Measurements from ENCODE around the gene LATS2.
"Not testable (repeated sequence)": the region's sequence is repeated elsewhere in the genome, so short reads cannot be mapped to it uniquely, and the experiment has no call there.

LATS2 gene

GRCh38 chr13:20988909-20989655 is 72.3 kb downstream of the LATS2 start:
- no peak for DNase-seq

GRCh38 chr13:20988033-20988908 is 73.1 kb downstream of the LATS2 start:
- no peak for DNase-seq

GRCh38 chr13:20987599-20987998 is 73.8 kb downstream of the LATS2 start:
- no peak for DNase-seq

GRCh38 chr13:20984879-20985278 is 76.5 kb downstream of the LATS2 start:
- no peak for DNase-seq

- DNase-seq: no peak
These were observed 78.0 kb downstream of the LATS2 start for GRCh38 chr13:20983386-20983785.

- no peak for DNase-seq
These were observed 79.9 kb downstream of the LATS2 start for GRCh38 chr13:20981370-20982095.

- DNase-seq: no peak
These were observed 80.5 kb downstream of the LATS2 start for GRCh38 chr13:20980899-20981298.

GRCh38 chr13:20980430-20980829 is 81.0 kb downstream of the LATS2 start:
- no peak for DNase-seq

GRCh38 chr13:20977394-20977793 is 84.0 kb downstream of the LATS2 start:
- DNase-seq: no peak

GRCh38 chr13:20974981-20975585 is 86.3 kb downstream of the LATS2 start:
- no peak for DNase-seq

- no peak for DNase-seq
These were observed 87.4 kb downstream of the LATS2 start for GRCh38 chr13:20973886-20974425.

- no peak for DNase-seq
These were observed 88.7 kb downstream of the LATS2 start for GRCh38 chr13:20972731-20973130.

GRCh38 chr13:20969182-20969581 is 92.2 kb downstream of the LATS2 start:
- DNase-seq: no peak

- no peak for DNase-seq
These were observed 92.6 kb downstream of the LATS2 start for GRCh38 chr13:20968745-20969144.

GRCh38 chr13:20967340-20967739 is 94.0 kb downstream of the LATS2 start:
- no peak for DNase-seq

- DNase-seq: no peak
These were observed 96.5 kb downstream of the LATS2 start for GRCh38 chr13:20964904-20965303.

- not testable (repeated sequence) for DNase-seq
These were observed 99.7 kb downstream of the LATS2 start for GRCh38 chr13:20961663-20962062.

GRCh38 chr13:20960663-20961309 is 100.6 kb downstream of the LATS2 start:
- no peak for DNase-seq

- DNase-seq: not testable (repeated sequence)
These were observed 104.3 kb downstream of the LATS2 start for GRCh38 chr13:20957049-20957620.

GRCh38 chr13:20955496-20955895 is 105.9 kb downstream of the LATS2 start:
- DNase-seq: no peak

- no peak for DNase-seq
These were observed 108.0 kb downstream of the LATS2 start for GRCh38 chr13:20953245-20953931.
